Fibroblast of villous mesenchyme (primary cell): ENCODE data around the gene LGALSL. TPM values are rescaled to one million over a fixed set of nuclear protein-coding genes. Genes with fewer than 3 reads are reported as not detected.

Experiments used
- DNase-seq: peaks from one replicate; pipeline ENCODE4 v3.0.0-alpha.2; 2010; ENCODE audit warnings: low read depth
- H3K4me3 ChIP-seq: 2 replicates; pipeline ENCODE4 v1.5.1; 2011; ENCODE audit warnings: low read depth, mild to moderate bottlenecking, low read length
- total RNA-seq: library from RNA; depleted of rRNA; stranded (reverse); fragments of >200 nt; gene quantifications from 2 replicates; pipeline ENCODE4 v1.2.3, GENCODE V29; 2012
- TF ChIP-seq, protein P1 (sequence below): IDR thresholded peaks from 2 replicates; pipeline ENCODE4 v1.5.1; 2012; ENCODE audit warnings: low read depth, mild to moderate bottlenecking, low read length; ENCODE audit not compliant: insufficient read depth

LGALSL gene
- total RNA-seq, 1 donor, result 6.5 TPM

DNA sequence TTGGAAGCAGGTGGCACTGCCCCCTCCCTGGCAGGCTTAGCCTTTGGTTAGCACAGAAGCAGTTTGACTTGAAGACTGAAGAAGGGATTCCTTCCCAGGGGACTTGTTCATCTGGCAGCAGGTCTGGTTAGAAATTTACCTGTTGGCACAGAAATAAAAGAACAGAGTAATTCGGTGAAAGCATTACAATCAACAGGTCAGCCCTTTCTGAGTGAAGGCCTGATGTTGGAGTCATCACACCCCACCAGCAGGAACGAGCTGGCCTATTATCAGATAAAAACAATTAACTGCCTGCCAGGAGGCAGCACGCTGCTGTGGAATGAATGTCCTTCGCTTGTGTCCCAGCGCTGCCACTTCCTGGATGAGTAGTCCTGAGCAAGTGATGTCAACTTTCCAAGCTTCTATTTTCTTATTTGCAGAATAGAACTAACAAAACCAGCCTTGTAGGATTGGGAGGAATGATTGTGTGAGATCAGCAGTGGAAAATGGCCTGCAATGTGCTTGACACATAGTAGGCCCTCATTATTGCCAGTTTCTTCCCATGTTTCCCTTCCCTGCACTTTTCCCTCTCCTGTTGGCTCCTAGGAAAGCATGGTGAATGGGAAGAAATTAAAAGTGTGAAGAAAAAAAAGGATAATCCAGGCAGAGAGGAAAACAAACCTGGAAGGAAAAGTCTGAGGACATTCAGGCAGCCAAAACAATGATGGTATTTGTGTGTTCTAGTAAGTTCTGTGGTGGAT, 29.0 kb downstream of the LGALSL start:
- TF ChIP-seq, protein P1, sequence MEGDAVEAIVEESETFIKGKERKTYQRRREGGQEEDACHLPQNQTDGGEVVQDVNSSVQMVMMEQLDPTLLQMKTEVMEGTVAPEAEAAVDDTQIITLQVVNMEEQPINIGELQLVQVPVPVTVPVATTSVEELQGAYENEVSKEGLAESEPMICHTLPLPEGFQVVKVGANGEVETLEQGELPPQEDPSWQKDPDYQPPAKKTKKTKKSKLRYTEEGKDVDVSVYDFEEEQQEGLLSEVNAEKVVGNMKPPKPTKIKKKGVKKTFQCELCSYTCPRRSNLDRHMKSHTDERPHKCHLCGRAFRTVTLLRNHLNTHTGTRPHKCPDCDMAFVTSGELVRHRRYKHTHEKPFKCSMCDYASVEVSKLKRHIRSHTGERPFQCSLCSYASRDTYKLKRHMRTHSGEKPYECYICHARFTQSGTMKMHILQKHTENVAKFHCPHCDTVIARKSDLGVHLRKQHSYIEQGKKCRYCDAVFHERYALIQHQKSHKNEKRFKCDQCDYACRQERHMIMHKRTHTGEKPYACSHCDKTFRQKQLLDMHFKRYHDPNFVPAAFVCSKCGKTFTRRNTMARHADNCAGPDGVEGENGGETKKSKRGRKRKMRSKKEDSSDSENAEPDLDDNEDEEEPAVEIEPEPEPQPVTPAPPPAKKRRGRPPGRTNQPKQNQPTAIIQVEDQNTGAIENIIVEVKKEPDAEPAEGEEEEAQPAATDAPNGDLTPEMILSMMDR, result no peak
- DNase-seq, result no peak
- no peak overlapping the region for H3K4me3 ChIP-seq

DNA sequence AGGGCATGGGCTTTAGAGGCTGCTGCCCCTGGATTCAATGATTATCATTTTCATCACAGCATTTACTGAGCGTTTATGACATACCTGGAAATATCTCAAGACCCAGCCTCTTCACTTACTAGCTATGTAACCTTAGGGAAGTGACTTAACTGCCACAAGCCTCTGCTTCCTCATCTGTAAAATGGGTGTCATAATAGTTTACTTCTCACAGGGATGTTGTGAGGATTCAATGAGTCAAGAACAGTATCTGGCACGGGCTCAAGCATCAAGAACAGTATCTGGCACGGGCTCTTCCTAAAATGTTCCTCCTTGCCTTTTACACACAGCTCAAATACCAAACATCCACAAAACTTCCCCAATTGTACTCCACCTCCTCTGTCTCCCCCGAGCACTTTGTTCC, 31.4 kb downstream of the LGALSL start:
- DNase-seq, result no peak
- TF ChIP-seq, protein P1, result no peak
- no peak overlapping the region for H3K4me3 ChIP-seq

DNA sequence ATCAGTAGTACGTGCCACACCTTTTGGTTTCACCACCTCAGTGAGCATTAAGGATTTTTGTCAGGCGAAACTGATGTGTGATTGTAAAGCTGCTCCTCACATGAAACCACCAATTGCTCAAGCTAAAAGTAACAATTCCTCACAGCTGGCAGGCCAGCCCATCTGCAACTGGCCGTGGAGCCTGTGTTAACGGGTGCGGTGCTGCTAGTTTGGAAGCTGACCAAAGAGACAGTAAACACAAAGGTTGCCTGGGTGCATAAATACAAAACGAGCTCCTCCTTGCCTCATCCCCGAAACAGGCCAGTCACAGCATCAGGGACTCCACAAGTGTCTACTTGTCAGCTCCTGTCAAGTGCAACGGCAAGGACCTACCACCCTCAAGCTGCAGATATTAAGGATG, 32.0 kb downstream of the LGALSL start:
- H3K4me3 ChIP-seq, result no peak overlapping the region
- DNase-seq, result peak; percentile 26
- TF ChIP-seq, protein P1, result no peak

DNA sequence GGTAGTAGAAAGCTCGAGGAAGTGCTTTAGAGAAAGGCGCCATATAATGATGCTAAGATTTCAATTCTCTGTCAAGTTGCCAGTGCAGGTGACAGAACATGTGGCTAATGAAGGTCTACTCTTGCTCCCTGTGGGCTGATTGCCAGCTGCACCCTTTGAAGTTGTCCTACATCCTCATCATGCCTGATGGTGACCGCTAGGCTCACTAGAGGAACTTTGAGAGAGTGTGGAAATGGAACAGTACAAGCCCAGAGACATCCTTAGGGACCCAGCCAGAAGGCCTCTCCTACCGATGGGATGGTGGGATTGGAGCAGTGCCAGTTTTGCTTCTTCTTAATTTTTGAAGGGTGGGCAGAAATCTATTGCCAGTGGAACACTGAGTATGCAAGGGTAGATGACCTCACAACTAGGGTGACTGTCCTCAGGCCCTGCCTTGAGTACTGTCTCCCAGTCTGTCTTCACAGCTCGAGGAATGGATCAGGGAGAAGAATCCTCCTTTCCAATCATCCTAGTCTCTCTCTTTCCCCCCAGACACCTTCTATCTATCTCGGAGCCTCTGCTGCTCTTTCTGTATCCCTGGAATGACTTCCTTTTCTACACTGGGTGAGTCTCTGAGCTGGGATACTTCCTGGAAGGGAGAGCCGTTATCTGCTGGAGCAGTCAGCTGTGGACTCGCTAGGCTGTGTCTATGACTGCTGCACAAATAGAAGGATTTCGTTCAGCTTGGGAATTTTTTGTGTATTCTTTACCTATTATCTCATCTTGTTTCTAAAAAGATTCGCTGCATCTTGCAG, 33.5 kb downstream of the LGALSL start:
- DNase-seq, result peak; percentile 10
- TF ChIP-seq, protein P1, result no peak
- H3K4me3 ChIP-seq, result no peak overlapping the region

DNA sequence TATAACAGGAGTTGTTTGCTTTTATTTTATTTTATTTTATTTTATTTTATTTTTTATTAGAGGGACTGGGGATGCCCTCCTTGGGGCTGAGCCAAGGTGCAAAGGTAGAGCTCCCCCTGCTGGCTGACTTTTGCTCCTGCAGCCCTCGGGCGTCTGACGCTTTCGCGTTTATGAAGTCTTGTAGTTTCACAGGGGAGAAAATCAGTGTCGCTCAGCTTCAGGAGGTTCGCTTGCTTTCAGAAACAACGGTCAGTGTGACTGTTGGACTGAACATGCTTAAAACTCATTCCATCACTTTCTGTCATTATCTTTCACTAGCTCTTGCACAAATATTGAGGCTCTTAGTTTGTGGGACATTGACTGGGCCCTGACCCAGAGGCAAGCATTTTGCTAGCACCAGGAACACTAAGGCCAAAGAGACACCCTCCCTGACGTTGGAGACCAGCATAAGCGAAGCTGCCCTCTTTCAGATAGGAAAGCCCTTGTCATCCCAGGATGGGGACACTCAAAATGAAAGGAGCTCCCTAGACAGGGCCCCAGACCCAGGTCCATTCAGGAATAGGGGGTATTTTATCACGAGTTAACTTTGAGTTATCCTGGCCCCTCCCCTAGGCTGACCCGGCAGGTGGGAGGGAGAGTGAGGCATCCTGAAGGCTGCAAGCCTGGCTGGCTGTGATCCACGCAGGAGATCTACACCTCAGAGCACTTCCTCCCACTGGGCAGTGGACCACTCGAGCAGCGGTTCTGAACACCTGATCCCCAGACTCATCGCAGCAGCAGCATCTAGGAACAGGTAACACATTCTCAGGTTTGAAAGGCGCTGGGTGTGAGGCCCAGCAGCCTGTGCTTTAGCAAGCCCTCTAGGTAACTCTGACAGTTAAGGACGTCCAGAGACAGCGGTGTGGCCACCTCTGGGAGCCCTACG, 34.4 kb downstream of the LGALSL start:
- TF ChIP-seq, protein P1, result peak; percentile 86
- no peak overlapping the region for H3K4me3 ChIP-seq
- peak; percentile 59 for DNase-seq

DNA sequence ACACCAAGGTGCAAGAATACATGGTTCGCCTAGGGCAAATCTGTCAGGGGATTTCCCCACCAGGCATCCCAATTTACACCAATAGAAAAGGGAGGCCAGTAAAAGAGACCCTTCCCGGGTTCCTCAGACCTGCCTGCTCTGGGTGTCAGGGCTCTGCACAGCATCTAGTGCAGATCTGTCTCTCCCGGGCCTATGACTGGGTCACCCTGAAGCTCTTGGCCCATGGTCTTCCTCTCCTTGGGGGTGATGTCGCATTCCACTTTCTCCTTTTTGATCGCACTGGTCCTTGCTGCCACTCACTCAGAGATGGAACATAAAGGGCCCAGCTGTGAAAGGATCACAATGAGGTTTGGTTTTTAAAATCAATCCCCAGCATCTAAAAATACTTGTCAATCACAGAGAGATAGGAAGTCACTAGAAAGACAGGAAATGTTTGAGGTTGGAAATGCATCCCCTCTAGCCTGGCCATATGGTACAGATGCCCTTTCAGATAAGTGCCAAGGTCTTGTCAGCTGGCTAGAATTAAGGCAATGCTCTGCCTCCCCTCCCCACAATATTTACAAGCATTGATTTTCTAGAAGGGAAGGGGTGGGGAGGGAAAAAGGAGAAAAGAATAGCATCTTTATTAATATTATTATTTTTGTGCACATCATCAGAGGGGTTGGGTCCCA, 35.3 kb downstream of the LGALSL start:
- no peak overlapping the region for H3K4me3 ChIP-seq
- TF ChIP-seq, protein P1, result no peak
- DNase-seq, result no peak
